Measurements from ENCODE around the gene RSRC1. TPM values are rescaled to one million over a fixed set of nuclear protein-coding genes. Genes with fewer than 3 reads are reported as not detected.

The RSRC1 gene
- total and polyA plus RNA-seq, 2 experiments from 2014 or later = 22.6 to 34.1 TPM

DNA sequence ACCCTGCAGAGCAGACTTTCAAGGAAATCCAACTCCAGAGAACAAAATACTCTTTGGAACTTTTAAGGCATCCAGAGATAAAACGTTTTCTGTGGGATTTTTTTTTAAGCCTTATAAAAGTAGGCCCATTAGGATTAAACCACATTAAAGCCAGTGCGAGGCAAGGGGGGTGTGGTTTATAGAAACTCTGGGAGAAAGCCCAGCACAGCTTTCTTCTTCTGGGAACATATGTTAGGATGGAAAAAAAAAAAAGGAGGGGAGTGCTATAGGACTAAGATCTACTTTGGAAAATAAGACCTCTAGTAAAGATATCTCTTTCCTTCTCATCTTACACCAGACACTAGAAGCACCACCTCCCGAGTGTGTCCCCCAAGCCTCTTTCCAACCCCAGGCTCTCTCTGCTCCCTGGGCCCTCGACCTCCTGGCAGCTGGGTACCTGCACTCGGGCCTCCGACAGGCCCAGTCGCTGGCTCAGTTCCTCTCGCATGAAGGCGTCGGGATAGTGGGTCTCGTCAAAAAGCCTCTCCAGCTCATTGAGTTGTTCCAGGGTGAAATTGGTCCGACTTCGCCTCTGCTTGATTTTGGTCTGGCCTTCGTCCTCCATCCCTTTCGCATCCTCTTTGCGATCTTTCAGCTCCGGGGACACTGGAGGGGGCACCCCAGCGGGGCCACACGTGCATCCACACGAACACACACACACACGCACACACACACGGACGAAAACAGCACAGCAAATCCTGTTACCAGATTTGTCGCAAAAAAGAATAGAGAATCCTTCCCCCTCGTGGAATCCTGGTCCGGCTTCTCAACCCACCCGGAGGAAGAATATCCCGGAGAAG is 7.4 kb upstream of the RSRC1 start:
- WGBS (ENCODE audit: low lambda C conversion rate, missing lambda C conversion rate) = 10% methylated on average over 28 of the region's 28 CpGs
- peak overlapping the region; percentile 70 for H3K4me2 ChIP-seq
- peaks cover 96% of the 10 kb centered on the region for H3K27me3 ChIP-seq

GRCh38 chr3:158103081-158103886 is 6.6 kb upstream of the RSRC1 start:
- H4K20me1 ChIP-seq (ENCODE audit: insufficient read depth, poor library complexity, severe bottlenecking) = no peaks in the 10 kb centered on the region
- H3K9me3 ChIP-seq (ENCODE audit: low read depth) = no peaks in the 10 kb centered on the region
- H3K9me2 ChIP-seq (replicated peaks; ENCODE audit: insufficient read depth) = no peaks in the 10 kb centered on the region
- H3K36me3 ChIP-seq (replicated peaks; ENCODE audit: insufficient read depth, low read depth) = no peaks in the 10 kb centered on the region
- H3K4me3 ChIP-seq = no peak overlapping the region
- 4% methylated on average over 52 of the region's 52 CpGs for WGBS (ENCODE audit: low lambda C conversion rate, missing lambda C conversion rate)
- peak overlapping the region; percentile 70 for H3K4me2 ChIP-seq
- DNase-seq (ENCODE audit: low spot score) = peak; percentile 51
- H2AFZ ChIP-seq = peak overlapping the region; percentile 45
- TF ChIP-seq, protein P1, sequence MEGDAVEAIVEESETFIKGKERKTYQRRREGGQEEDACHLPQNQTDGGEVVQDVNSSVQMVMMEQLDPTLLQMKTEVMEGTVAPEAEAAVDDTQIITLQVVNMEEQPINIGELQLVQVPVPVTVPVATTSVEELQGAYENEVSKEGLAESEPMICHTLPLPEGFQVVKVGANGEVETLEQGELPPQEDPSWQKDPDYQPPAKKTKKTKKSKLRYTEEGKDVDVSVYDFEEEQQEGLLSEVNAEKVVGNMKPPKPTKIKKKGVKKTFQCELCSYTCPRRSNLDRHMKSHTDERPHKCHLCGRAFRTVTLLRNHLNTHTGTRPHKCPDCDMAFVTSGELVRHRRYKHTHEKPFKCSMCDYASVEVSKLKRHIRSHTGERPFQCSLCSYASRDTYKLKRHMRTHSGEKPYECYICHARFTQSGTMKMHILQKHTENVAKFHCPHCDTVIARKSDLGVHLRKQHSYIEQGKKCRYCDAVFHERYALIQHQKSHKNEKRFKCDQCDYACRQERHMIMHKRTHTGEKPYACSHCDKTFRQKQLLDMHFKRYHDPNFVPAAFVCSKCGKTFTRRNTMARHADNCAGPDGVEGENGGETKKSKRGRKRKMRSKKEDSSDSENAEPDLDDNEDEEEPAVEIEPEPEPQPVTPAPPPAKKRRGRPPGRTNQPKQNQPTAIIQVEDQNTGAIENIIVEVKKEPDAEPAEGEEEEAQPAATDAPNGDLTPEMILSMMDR (IDR thresholded peaks at IDR 0.05; ENCODE audit: poor library complexity) = no peak
- peak; percentile 89 for TF ChIP-seq EZH2phosphoT487 (IDR thresholded peaks at IDR 0.05; ENCODE audit: low read depth, severe bottlenecking, unreplicated experiment)
- H3K4me1 ChIP-seq (ENCODE audit: insufficient read depth) = peaks cover 28% of the 10 kb centered on the region
- no peak overlapping the region for H3K27ac ChIP-seq
- peaks cover 97% of the 10 kb centered on the region for H3K27me3 ChIP-seq
- no peaks in the 10 kb centered on the region for H3K79me2 ChIP-seq

More for the DNA sequence above, 7.4 kb upstream of the RSRC1 start:
- Histone ChIP-seq H2AFZ (no peak overlapping the region), H3K4me3 (no peak overlapping the region), H3K27ac (no peak overlapping the region), H3K36me3 (replicated peaks; ENCODE audit: insufficient read depth, low read depth) (no peaks in the 10 kb centered on the region), H3K79me2 (no peaks in the 10 kb centered on the region), H3K4me1 (ENCODE audit: insufficient read depth) (peaks cover 28% of the 10 kb centered on the region), H3K9me2 (replicated peaks; ENCODE audit: insufficient read depth) (no peaks in the 10 kb centered on the region), H4K20me1 (ENCODE audit: insufficient read depth, poor library complexity, severe bottlenecking) (no peaks in the 10 kb centered on the region), H3K9me3 (ENCODE audit: low read depth) (no peaks in the 10 kb centered on the region)
- no peak for TF ChIP-seq EZH2 (IDR thresholded peaks at IDR 0.05; ENCODE audit: borderline replicate concordance)
- no peak for TF ChIP-seq EZH2phosphoT487 (IDR thresholded peaks at IDR 0.05; ENCODE audit: low read depth, severe bottlenecking, unreplicated experiment)
- TF ChIP-seq, protein P1 (IDR thresholded peaks at IDR 0.05; ENCODE audit: poor library complexity) = no peak
- no peak for DNase-seq (ENCODE audit: low spot score)

DNA sequence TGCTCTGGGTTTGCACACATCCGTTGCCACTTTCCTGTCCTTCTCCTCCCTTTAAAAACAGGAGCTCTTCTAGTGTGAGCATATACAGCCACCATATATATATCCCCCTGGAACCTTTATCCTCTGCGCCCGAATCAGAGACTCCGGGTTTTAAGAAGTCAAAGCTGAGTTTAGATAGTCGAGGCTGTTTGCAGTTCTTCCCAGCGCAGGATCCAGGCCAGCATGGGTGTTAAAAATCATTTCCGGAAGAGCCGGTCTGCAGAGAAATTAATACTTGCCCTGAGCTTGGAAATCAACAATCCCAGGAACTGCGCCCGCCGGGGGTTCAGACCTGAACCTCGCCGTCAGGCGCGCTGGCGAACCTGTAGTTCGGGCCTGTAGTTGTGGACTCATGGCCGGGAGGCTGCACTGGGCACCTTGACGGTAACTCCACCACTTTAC is 6.0 kb upstream of the RSRC1 start:
- no peak overlapping the region for H3K27ac ChIP-seq
- H3K9me3 ChIP-seq (ENCODE audit: low read depth) = no peaks in the 10 kb centered on the region
- H4K20me1 ChIP-seq (ENCODE audit: insufficient read depth, poor library complexity, severe bottlenecking) = no peaks in the 10 kb centered on the region
- H3K4me1 ChIP-seq (ENCODE audit: insufficient read depth) = peaks cover 28% of the 10 kb centered on the region
- 11% methylated on average over 19 of the region's 19 CpGs for WGBS (ENCODE audit: low lambda C conversion rate, missing lambda C conversion rate)
- no peak overlapping the region for H3K4me3 ChIP-seq
- H3K9me2 ChIP-seq (replicated peaks; ENCODE audit: insufficient read depth) = no peaks in the 10 kb centered on the region
- H2AFZ ChIP-seq = no peak overlapping the region
- no peaks in the 10 kb centered on the region for H3K36me3 ChIP-seq (replicated peaks; ENCODE audit: insufficient read depth, low read depth)
- DNase-seq (ENCODE audit: low spot score) = no peak
- no peaks in the 10 kb centered on the region for H3K79me2 ChIP-seq
- TF ChIP-seq EZH2 (IDR thresholded peaks at IDR 0.05; ENCODE audit: borderline replicate concordance) (peak; percentile 100), EZH2phosphoT487 (IDR thresholded peaks at IDR 0.05; ENCODE audit: low read depth, severe bottlenecking, unreplicated experiment) (no peak)
- TF ChIP-seq, protein P1 (IDR thresholded peaks at IDR 0.05; ENCODE audit: poor library complexity) = no peak
- H3K27me3 ChIP-seq = peaks cover 97% of the 10 kb centered on the region
- peak overlapping the region; percentile 70 for H3K4me2 ChIP-seq

Measured in hepatocyte (in vitro differentiated cells).